Stomach smooth muscle (tissue), 2 donors: ENCODE measurements around the gene FASTKD2.

Experiments
- H3K27ac ChIP-seq: one replicate; pipeline ENCODE4 v1.7.0; 2013; ENCODE audit warnings: mild to moderate bottlenecking, low read length, inconsistent platforms
- H3K27me3 ChIP-seq, 2 donors: one replicate each; pipeline ENCODE4 v1.7.0; 2013; ENCODE audit warnings: low read length in 2 of 2; ENCODE audit not compliant: insufficient read depth in 2 of 2, control insufficient read depth in 1 of 2
- H3K36me3 ChIP-seq, 2 donors: one replicate each; pipeline ENCODE4 v1.7.0; 2013; ENCODE audit warnings: low read length in 2 of 2; ENCODE audit not compliant: control insufficient read depth in 2 of 2, insufficient read depth in 2 of 2
- H3K4me1 ChIP-seq: one replicate; pipeline ENCODE4 v1.7.0; 2013; ENCODE audit warnings: low read length; ENCODE audit not compliant: control insufficient read depth, insufficient read depth
- H3K4me3 ChIP-seq, 2 donors: one replicate each; pipeline ENCODE4 v1.7.0; 2013; ENCODE audit warnings: low read length in 2 of 2
- H3K9ac ChIP-seq, 2 donors: one replicate each; pipeline ENCODE4 v1.7.0; 2013; ENCODE audit warnings: low read length in 2 of 2, mild to moderate bottlenecking in 1 of 2
- H3K9me3 ChIP-seq, 2 donors: one replicate each; pipeline ENCODE4 v1.7.0; 2013; ENCODE audit warnings: low read length in 2 of 2; ENCODE audit not compliant: control insufficient read depth in 2 of 2
- donor health status: healthy.
- donor health status: Pancreatic carcinoma.

Gene FASTKD2

GRCh38 chr2:206740800-206741199 is 24.6 kb upstream of the FASTKD2 start:
- no peak overlapping the region for H3K27ac ChIP-seq
- H3K9ac ChIP-seq = no peak overlapping the region
- H3K27me3 ChIP-seq = peaks cover 0 to 2% of the 10 kb centered on the region in 2 donors
- H3K4me1 ChIP-seq = no peaks in the 10 kb centered on the region
- no peaks in the 10 kb centered on the region for H3K9me3 ChIP-seq
- H3K4me3 ChIP-seq = no peak overlapping the region
- H3K36me3 ChIP-seq = no peaks in the 10 kb centered on the region

GRCh38 chr2:206756816-206757215 is 8.6 kb upstream of the FASTKD2 start:
- Histone ChIP-seq H3K4me1 (no peaks in the 10 kb centered on the region), H3K36me3 (no peaks in the 10 kb centered on the region), H3K27ac (no peak overlapping the region), H3K9me3 (no peaks in the 10 kb centered on the region), H3K27me3 (no peaks in the 10 kb centered on the region), H3K9ac (no peak overlapping the region), H3K4me3 (no peak overlapping the region)

GRCh38 chr2:206764673-206765241 is 649 bp upstream of the FASTKD2 start:
- peaks cover 3 to 13% of the 10 kb centered on the region in 2 donors for H3K36me3 ChIP-seq
- peak overlapping the region; percentile 87 for H3K27ac ChIP-seq
- H3K9me3 ChIP-seq = no peaks in the 10 kb centered on the region
- peaks cover 11% of the 10 kb centered on the region for H3K4me1 ChIP-seq
- no peaks in the 10 kb centered on the region for H3K27me3 ChIP-seq
- H3K4me3 ChIP-seq = peak overlapping the region; percentile 93 to 97
- peak overlapping the region; percentile 90 to 96 for H3K9ac ChIP-seq

GRCh38 chr2:206766057-206766930 is 888 bp downstream of the FASTKD2 start:
- Histone ChIP-seq H3K27me3 (no peaks in the 10 kb centered on the region), H3K9me3 (no peaks in the 10 kb centered on the region), H3K27ac (peak overlapping the region; percentile 87), H3K4me3 (peak overlapping the region; percentile 93 to 97), H3K9ac (peak overlapping the region; percentile 90 to 96), H3K36me3 (peaks cover 3 to 18% of the 10 kb centered on the region in 2 donors), H3K4me1 (peaks cover 11% of the 10 kb centered on the region)

- H3K9me3 ChIP-seq = no peaks in the 10 kb centered on the region
- no peaks in the 10 kb centered on the region for H3K4me1 ChIP-seq
- H3K27ac ChIP-seq = no peak overlapping the region
- no peak overlapping the region for H3K9ac ChIP-seq
- no peaks in the 10 kb centered on the region for H3K27me3 ChIP-seq
- H3K4me3 ChIP-seq = no peak overlapping the region
- peaks cover 14 to 23% of the 10 kb centered on the region in 2 donors for H3K36me3 ChIP-seq
These were observed 9.5 kb downstream of the FASTKD2 start for GRCh38 chr2:206774871-206775270.

GRCh38 chr2:206776432-206776831 is 11.0 kb downstream of the FASTKD2 start:
- Histone ChIP-seq H3K4me3 (no peak overlapping the region), H3K27ac (no peak overlapping the region), H3K9me3 (no peaks in the 10 kb centered on the region), H3K36me3 (peaks cover 15 to 24% of the 10 kb centered on the region in 2 donors), H3K9ac (no peak overlapping the region), H3K4me1 (no peaks in the 10 kb centered on the region), H3K27me3 (no peaks in the 10 kb centered on the region)

- Histone ChIP-seq H3K4me3 (no peak overlapping the region), H3K4me1 (no peaks in the 10 kb centered on the region), H3K27ac (no peak overlapping the region), H3K27me3 (no peaks in the 10 kb centered on the region), H3K36me3 (peaks cover 22 to 41% of the 10 kb centered on the region in 2 donors), H3K9ac (no peak overlapping the region), H3K9me3 (no peaks in the 10 kb centered on the region)
These were observed 15.3 kb downstream of the FASTKD2 start for GRCh38 chr2:206780671-206781070.

- H3K4me1 ChIP-seq = no peaks in the 10 kb centered on the region
- H3K36me3 ChIP-seq = peaks cover 38 to 53% of the 10 kb centered on the region in 2 donors
- H3K9me3 ChIP-seq = no peaks in the 10 kb centered on the region
- no peak overlapping the region for H3K9ac ChIP-seq
- H3K4me3 ChIP-seq = no peak overlapping the region
- H3K27ac ChIP-seq = no peak overlapping the region
- H3K27me3 ChIP-seq = no peaks in the 10 kb centered on the region
These were observed 18.3 kb downstream of the FASTKD2 start for GRCh38 chr2:206783718-206784117.

- no peaks in the 10 kb centered on the region for H3K4me1 ChIP-seq
- no peaks in the 10 kb centered on the region for H3K27me3 ChIP-seq
- H3K27ac ChIP-seq = no peak overlapping the region
- peaks cover 41 to 57% of the 10 kb centered on the region in 2 donors for H3K36me3 ChIP-seq
- no peaks in the 10 kb centered on the region for H3K9me3 ChIP-seq
- no peak overlapping the region for H3K9ac ChIP-seq
- no peak overlapping the region for H3K4me3 ChIP-seq
These were observed 19.4 kb downstream of the FASTKD2 start for GRCh38 chr2:206784559-206785353.

- Histone ChIP-seq H3K9me3 (no peaks in the 10 kb centered on the region), H3K27ac (no peak overlapping the region), H3K36me3 (peaks cover 41 to 54% of the 10 kb centered on the region in 2 donors), H3K4me3 (no peak overlapping the region), H3K4me1 (no peaks in the 10 kb centered on the region), H3K27me3 (no peaks in the 10 kb centered on the region), H3K9ac (no peak overlapping the region)
These were observed 25.0 kb downstream of the FASTKD2 start for GRCh38 chr2:206790311-206790935.
